SK-N-MC (cell line): Measurements from ENCODE around the gene AKAP9.

ENCODE experiments used
- DNase-seq: peaks from one replicate; pipeline ENCODE4 v3.0.0-alpha.2; 2011; ENCODE audit warnings: low read depth, low spot score
- H3K27ac ChIP-seq: fragments of 200-600 bp; sonication (generic); 2 replicates; pipeline ENCODE4 v1.5.1; 2016; ENCODE audit warnings: mixed run types
- H3K36me3 ChIP-seq: fragments of 200-600 bp; sonication (generic); 2 replicates; pipeline ENCODE4 v1.6.1; 2017; ENCODE audit warnings: antibody characterized with exemption, low read length, mixed read lengths; ENCODE audit not compliant: insufficient read depth
- H3K4me3 ChIP-seq: fragments of 200-600 bp; sonication (generic); 2 replicates; pipeline ENCODE4 v1.5.1; 2016
- H3K9ac ChIP-seq: fragments of 200-600 bp; sonication (generic); 2 replicates; pipeline ENCODE4 v1.8.0; 2017; ENCODE audit warnings: mixed run types, mixed read lengths; ENCODE audit not compliant: insufficient read length
- H3K9me3 ChIP-seq: fragments of 200-600 bp; sonication (generic); 2 replicates; pipeline ENCODE4 v1.6.1; 2017; ENCODE audit warnings: low read depth, mild to moderate bottlenecking, antibody characterized with exemption, low read length, moderate library complexity, mixed read lengths
- EZH2 ChIP-seq: fragments of 200-600 bp; sonication (generic); IDR thresholded peaks from one replicate; pipeline ENCODE4 v1.6.1; 2017; ENCODE audit warnings: antibody characterized with exemption
- FOXP2 ChIP-seq: optimal IDR thresholded peaks from 2 replicates; pipeline ENCODE3; 2011; ENCODE audit warnings: mild to moderate bottlenecking, moderate library complexity; ENCODE audit not compliant: insufficient read depth; ENCODE audit errors: extremely low read length, control extremely low read depth
- POLR2AphosphoS5 ChIP-seq: IDR thresholded peaks from 2 replicates; pipeline ENCODE4 v1.6.1; 2012; ENCODE audit warnings: mild to moderate bottlenecking, low read depth, low read length, borderline replicate concordance

The AKAP9 gene

DNA sequence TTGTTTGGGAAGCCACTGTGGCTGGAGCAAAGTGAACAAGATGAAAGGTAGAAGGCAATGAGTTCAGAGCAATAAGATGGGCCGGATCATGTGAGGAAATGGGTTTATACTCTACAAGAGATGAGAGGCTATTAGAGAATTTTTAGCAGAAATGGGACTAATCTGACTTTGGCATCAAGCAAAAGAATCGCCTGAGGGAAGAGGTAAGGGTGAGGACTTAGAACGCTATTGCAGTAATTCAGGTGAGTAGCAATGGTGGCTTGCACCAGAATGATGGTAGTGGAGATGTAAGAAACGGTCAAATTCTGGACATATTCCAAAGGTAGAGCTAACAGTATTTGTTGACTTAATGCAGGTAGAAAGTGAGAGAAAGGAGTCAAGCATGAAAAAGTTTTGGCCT, 29.5 kb upstream of the AKAP9 start:
- H3K9me3 ChIP-seq: no peaks in the 10 kb centered on the region
- DNase-seq: no peak
- TF ChIP-seq POLR2AphosphoS5 (no peak), EZH2 (no peak), FOXP2 (no peak)

DNA sequence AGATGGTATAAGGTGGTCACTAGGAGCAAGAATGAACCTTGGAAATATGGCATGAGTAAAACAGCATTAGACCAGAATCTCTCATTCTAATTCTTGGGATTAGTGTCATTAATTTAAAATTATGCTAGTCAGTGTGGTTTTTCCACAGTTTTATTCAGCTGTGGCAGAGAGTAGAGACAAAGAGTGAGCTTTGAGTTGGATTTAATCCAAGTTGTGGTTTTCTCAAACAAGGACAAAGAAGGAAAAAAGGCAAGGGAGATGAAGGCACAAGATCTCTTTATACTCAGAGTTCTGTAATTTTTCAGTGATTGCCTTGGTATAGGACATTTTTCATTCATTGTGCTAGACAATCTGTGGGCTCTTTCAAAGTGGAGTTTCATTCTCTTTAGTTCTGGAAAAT, 28.2 kb upstream of the AKAP9 start:
- H3K9me3 ChIP-seq: no peaks in the 10 kb centered on the region
- H3K27ac ChIP-seq: peak overlapping the region; percentile 55
- H3K9ac ChIP-seq: peak overlapping the region; percentile 8
- H3K36me3 ChIP-seq: no peaks in the 10 kb centered on the region
- H3K4me3 ChIP-seq: peak overlapping the region; percentile 10; the same call in 1 of the 2 replicates
- no peak for TF ChIP-seq EZH2
- TF ChIP-seq FOXP2: no peak
- TF ChIP-seq POLR2AphosphoS5: no peak
- peak; percentile 62 for DNase-seq

More for the DNA sequence above, 29.5 kb upstream of the AKAP9 start:
- H3K36me3 ChIP-seq: no peaks in the 10 kb centered on the region
- no peak overlapping the region for H3K27ac ChIP-seq
- H3K4me3 ChIP-seq: no peak overlapping the region
- H3K9ac ChIP-seq: no peak overlapping the region

DNA sequence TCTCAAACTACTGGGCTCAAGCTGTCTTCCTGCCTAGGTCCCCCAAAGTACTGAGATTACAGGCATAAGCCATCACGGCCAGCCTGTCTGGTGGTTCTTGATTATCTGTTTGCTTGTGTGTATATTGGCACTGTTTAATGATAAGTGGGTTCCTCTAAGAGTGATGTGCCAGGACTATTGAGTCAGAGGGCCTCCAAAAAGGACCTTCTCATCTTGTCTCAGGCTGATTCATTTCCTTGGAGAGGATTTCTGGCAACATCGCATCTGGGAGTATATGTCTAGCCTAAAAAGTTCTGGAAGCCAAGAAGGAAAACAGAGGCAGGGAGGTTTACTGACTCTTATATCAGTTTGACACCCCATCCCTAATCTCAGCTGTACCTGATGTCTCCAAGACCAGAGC, 27.1 kb upstream of the AKAP9 start:
- H3K36me3 ChIP-seq: no peaks in the 10 kb centered on the region
- H3K9ac ChIP-seq: no peak overlapping the region
- no peak for DNase-seq
- TF ChIP-seq EZH2: no peak
- no peak for TF ChIP-seq POLR2AphosphoS5
- no peak for TF ChIP-seq FOXP2
- no peak overlapping the region for H3K27ac ChIP-seq
- H3K9me3 ChIP-seq: no peaks in the 10 kb centered on the region
- H3K4me3 ChIP-seq: no peak overlapping the region

DNA sequence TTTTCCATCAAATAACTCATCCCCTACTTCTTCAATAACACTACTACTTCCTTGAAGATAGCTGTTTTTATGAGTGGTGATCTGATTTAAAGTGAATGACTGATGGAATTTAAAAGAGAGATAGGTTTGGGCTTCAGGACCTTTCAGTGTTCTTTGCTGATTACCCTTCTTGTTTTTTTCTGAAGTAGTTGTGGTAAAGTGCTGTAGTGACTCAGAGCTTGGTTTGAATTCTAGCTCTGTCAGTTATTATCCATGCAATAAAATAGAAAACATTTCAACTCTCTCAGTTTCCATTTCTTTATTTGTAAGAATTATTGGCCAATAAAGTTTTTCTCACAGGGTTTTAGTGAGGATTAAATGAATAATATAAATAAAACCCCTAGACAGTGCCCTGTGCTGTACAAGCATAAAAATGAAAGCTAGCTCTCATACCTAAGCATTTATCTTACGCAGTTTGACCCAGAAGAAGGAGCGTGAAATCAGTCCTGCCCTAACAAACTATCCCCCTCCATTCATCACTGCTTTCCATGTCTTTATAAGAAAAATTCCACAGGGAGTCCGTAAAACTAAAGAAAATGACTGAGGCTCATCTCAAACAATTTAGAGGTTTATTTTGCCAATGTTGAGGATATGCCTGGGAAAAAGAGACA, 25.1 kb upstream of the AKAP9 start:
- Histone ChIP-seq H3K9ac (no peak overlapping the region), H3K9me3 (no peaks in the 10 kb centered on the region), H3K27ac (no peak overlapping the region), H3K36me3 (no peaks in the 10 kb centered on the region), H3K4me3 (no peak overlapping the region)
- DNase-seq: no peak
- no peak for TF ChIP-seq FOXP2
- TF ChIP-seq POLR2AphosphoS5: no peak
- no peak for TF ChIP-seq EZH2

DNA sequence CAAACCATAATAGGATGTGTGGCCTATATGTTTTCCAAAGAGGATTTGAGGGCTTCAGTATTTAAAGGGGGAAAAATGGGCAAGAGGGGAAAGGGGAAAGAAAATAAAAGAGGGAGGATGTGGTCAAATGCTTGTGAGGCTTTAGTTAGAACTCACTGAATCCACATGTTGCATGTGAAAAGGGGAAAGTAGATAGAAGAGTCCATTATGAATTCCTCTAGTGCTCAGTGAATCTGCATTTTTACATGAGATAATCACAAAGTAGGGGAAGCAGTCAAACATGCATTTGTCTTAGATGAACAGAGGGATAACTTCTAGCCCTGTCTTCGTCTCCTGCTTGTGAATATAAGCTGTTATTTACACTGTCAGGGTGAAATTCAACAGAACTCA, 24.6 kb upstream of the AKAP9 start:
- no peak for DNase-seq

DNA sequence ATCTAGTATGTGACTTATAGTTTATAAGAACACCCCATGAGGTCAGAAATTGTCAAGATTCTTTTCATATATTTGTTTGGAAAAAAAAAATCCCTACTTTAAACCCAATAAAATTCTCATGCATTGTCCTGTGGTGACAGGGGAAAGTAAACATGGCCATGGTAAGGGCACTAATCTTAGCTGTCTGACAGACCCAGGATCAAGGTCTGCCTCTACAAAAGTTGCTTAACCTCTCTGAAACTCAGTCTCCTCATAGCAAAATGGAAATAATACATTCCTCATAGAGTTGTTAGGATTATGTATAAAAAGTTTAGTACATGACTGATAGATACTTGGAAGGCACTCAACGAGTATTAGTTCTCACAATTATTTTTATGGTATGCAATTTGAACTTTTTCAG, 22.3 kb upstream of the AKAP9 start:
- Histone ChIP-seq H3K36me3 (no peaks in the 10 kb centered on the region), H3K9ac (no peak overlapping the region), H3K27ac (no peak overlapping the region), H3K9me3 (no peaks in the 10 kb centered on the region), H3K4me3 (no peak overlapping the region)
- TF ChIP-seq EZH2: no peak
- DNase-seq: no peak

More for the DNA sequence above, 24.6 kb upstream of the AKAP9 start:
- Histone ChIP-seq H3K9ac (no peak overlapping the region), H3K9me3 (no peaks in the 10 kb centered on the region), H3K4me3 (no peak overlapping the region), H3K27ac (no peak overlapping the region), H3K36me3 (no peaks in the 10 kb centered on the region)
- TF ChIP-seq EZH2 (no peak), POLR2AphosphoS5 (no peak), FOXP2 (no peak)

DNA sequence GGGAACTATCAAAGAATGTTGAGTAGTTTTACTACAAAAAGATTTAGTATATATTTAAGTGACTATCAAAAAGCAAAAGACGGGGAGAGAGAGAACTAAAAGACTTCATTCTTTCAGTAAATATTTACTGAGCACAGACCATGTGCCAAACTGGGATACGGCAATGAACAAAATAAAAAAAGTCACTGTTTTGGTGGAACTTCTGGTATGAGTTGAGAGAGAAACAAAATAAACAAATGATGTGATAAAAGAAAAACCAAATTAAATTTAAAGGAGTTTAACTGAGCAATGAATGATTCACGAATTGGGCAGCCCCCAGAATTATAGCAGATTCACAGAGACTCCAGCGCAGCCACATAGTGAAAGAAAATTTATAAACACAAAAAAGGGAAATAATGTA, 17.8 kb upstream of the AKAP9 start:
- Histone ChIP-seq H3K36me3 (no peaks in the 10 kb centered on the region), H3K9ac (no peak overlapping the region), H3K4me3 (no peak overlapping the region), H3K27ac (no peak overlapping the region), H3K9me3 (no peaks in the 10 kb centered on the region)
- DNase-seq: no peak
- TF ChIP-seq POLR2AphosphoS5: no peak
- no peak for TF ChIP-seq EZH2
- TF ChIP-seq FOXP2: no peak

DNA sequence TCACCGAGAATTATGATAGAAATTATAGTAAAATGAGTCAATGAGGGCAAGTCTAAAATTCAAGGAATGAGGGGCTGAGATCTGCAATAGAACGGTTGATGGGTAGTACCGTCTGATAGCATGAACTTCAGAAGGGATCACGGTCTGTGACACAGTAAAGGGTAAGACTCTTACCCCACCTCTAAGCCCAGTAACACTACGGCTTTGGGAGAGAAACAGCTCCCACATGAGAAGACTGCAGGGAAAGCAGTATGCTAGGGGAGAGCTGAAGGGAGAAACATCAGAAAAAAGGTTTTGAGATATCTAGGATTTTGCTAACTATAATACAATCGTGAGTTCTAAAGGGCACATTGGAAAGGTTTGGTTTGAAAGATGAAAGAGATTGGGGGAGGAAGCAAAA, 12.8 kb upstream of the AKAP9 start:
- Histone ChIP-seq H3K9ac (no peak overlapping the region), H3K9me3 (no peaks in the 10 kb centered on the region), H3K27ac (no peak overlapping the region), H3K36me3 (no peaks in the 10 kb centered on the region), H3K4me3 (no peak overlapping the region)
- DNase-seq: no peak
- TF ChIP-seq EZH2 (no peak), POLR2AphosphoS5 (no peak), FOXP2 (no peak)

DNA sequence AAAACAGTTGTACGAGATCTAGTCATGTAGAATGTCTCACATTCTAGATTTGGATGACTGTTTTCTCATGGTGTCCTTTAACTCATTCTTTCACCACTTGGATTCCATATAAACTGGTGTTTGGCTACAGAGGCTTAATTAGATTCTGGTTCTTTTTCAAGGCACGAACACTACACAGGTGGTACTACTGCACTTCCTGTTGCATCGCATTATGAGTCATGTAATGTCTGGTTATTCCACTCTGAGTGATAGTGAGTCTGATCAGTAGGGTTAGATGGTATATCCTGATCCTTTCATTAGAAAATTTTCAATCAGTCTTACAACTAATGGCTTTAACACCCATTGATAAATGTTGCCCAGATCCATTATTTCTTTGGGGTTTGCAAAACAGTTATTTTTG, 11.2 kb upstream of the AKAP9 start:
- TF ChIP-seq EZH2 (no peak), FOXP2 (no peak), POLR2AphosphoS5 (no peak)
- Histone ChIP-seq H3K27ac (no peak overlapping the region), H3K9ac (no peak overlapping the region), H3K36me3 (no peaks in the 10 kb centered on the region), H3K9me3 (no peaks in the 10 kb centered on the region), H3K4me3 (no peak overlapping the region)
- no peak for DNase-seq
